Calu3 (cell line): ENCODE data around the gene RFX7. TPM values are rescaled to one million over a fixed set of nuclear protein-coding genes. Genes with fewer than 3 reads are reported as not detected.

Experiments
- BruUV-seq: library from RNA; stranded (reverse); fragments of 400-500 nt; replicated peaks from 2 replicates; lab custom pipeline; 2021; lab: Mats Ljungman, UMichigan
- CTCF ChIA-PET: fragments of 300-600 bp; sonication (Branson Sonifier 250); formaldehyde crosslinking; loops from one replicate; lab custom pipeline; 2022; ENCODE audit warnings: antibody characterized with exemption; lab: Charles Lee
- DNase-seq: peaks from one replicate; pipeline ENCODE4 v3.0.0; 2022
- H3K27ac Mint-ChIP-seq: one replicate; pipeline ENCODE4 v1.8.0; 2022; ENCODE audit warnings: mixed read lengths; ENCODE audit not compliant: unreplicated experiment
- H3K27me3 Mint-ChIP-seq: one replicate; pipeline ENCODE4 v1.8.0; 2022; ENCODE audit warnings: mixed read lengths; ENCODE audit not compliant: unreplicated experiment
- H3K36me3 Mint-ChIP-seq: one replicate; pipeline ENCODE4 v1.8.0; 2022; ENCODE audit warnings: mild to moderate bottlenecking, moderate library complexity, mixed read lengths; ENCODE audit not compliant: insufficient read depth, unreplicated experiment
- H3K4me1 Mint-ChIP-seq: one replicate; pipeline ENCODE4 v1.8.0; 2022; ENCODE audit warnings: mild to moderate bottlenecking, low read depth, mixed read lengths; ENCODE audit not compliant: unreplicated experiment
- H3K4me3 Mint-ChIP-seq: one replicate; pipeline ENCODE4 v1.8.0; 2022; ENCODE audit warnings: mild to moderate bottlenecking, low read depth, moderate library complexity, mixed read lengths; ENCODE audit not compliant: unreplicated experiment
- H3K9me3 Mint-ChIP-seq: one replicate; pipeline ENCODE4 v1.8.0; 2022; ENCODE audit warnings: low read depth, mixed read lengths; ENCODE audit not compliant: unreplicated experiment
- intact Hi-C: fragments of 100-400 bp; cut with micrococcal nuclease; formaldehyde crosslinking; loops from one replicate; pipeline ENCODE4 v1.10.0; 2022; ENCODE audit not compliant: unreplicated experiment
- total RNA-seq: library from RNA; stranded (reverse); gene quantifications from 2 replicates; pipeline ENCODE4 v1.2.3, GENCODE V29; 2022
- TF ChIP-seq, protein P1 (sequence below): fragments of 200-600 bp; IDR thresholded peaks from one replicate; pipeline ENCODE4 v1.8.0; 2022; ENCODE audit warnings: antibody characterized with exemption; ENCODE audit not compliant: unreplicated experiment

The RFX7 gene
- total RNA-seq, 1 experiment from 2014 or later = 31.4 TPM

DNA sequence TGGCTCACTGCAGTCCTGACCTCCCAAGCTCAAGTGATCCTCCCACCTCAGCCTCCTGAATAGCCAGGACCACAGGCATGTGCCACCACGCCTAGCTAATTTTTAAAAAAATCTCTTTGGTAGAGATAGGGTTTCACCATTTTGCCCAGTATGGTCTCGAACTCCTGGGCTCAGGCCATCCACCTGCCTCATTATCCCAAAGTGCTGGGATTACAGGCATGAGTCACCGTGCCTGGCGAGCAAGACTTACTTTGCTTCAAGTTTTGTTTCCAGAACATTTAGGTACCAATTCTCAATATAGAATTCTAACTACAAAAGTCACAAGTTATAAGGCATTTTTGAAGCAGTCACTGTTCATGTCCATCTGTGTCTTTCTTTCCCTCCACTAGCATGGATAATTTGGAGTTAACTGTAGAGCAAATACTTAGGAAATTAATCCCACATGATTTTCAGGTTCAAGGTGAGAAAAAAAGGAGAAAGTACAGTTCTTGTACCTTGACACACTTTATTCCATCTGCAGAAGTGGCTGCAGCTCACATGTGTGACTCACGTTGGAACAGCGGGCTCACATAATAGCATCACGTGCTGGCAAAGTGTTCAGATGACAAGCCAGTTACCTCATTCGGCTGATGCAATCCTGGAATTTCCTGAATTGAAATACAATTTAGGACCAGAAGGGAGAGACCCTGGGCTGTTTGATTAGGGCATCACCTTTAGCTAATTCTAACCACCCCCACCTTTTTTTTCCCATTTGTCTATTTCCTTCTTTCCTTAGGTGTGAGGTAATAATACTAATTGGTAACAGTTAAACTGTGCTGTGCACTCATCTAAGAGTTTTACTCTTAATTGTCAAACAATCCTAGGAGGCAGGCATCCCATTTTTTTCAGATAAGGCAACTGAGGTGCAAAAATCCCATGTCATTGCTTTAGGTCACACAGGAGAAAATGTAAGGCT is 203.3 kb downstream of the RFX7 start:
- H3K27me3 Mint-ChIP-seq = no peaks in the 10 kb centered on the region
- peak; percentile 89 for DNase-seq
- H3K9me3 Mint-ChIP-seq = peaks cover 5% of the 10 kb centered on the region
- TF ChIP-seq, protein P1, sequence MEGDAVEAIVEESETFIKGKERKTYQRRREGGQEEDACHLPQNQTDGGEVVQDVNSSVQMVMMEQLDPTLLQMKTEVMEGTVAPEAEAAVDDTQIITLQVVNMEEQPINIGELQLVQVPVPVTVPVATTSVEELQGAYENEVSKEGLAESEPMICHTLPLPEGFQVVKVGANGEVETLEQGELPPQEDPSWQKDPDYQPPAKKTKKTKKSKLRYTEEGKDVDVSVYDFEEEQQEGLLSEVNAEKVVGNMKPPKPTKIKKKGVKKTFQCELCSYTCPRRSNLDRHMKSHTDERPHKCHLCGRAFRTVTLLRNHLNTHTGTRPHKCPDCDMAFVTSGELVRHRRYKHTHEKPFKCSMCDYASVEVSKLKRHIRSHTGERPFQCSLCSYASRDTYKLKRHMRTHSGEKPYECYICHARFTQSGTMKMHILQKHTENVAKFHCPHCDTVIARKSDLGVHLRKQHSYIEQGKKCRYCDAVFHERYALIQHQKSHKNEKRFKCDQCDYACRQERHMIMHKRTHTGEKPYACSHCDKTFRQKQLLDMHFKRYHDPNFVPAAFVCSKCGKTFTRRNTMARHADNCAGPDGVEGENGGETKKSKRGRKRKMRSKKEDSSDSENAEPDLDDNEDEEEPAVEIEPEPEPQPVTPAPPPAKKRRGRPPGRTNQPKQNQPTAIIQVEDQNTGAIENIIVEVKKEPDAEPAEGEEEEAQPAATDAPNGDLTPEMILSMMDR = no peak
- H3K36me3 Mint-ChIP-seq = peaks cover 36% of the 10 kb centered on the region
- CTCF ChIA-PET = interaction anchor here (0.9 to 2.4 kb wide), 8 partner anchors 11 to 123 kb away, joined by 3 to 6 read pairs (median 5); partner anchors contain the start of gene NEDD4
- peaks cover 79% of the 10 kb centered on the region for H3K4me1 Mint-ChIP-seq
- H3K4me3 Mint-ChIP-seq = peak overlapping the region; percentile 50
- peak overlapping the region; percentile 96 for H3K27ac Mint-ChIP-seq
- TSS peak; percentile 66 for BruUV-seq
- intact Hi-C loops = loop anchor here (1.0 to 5.0 kb wide), 2 partner anchors 46 to 123 kb away; no protein-coding TSS in a partner anchor

DNA sequence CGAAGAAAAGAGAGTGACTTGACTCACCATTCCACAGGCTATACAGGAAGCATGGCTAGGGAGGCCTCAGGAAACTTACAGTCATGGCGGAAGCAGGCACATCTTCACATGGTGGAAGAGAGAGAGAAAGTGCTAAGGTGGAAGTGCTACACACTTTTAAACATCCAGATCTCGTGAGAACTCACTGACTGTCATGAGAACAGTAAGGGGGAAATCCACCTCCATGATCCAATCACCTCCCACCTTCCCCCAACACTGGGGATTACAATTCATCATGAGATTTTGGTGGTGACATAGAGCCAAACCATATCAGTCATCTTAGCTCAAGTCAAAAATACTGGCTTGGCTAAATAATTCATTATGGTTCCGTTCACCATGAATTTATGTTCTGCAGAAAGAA is 205.0 kb downstream of the RFX7 start:
- no TSS peak for BruUV-seq
- H3K27me3 Mint-ChIP-seq = no peaks in the 10 kb centered on the region
- TF ChIP-seq, protein P1 = no peak
- intact Hi-C loops = no loop called here
- H3K4me3 Mint-ChIP-seq = no peak overlapping the region
- no peak for DNase-seq
- H3K27ac Mint-ChIP-seq = peak overlapping the region; percentile 96
- CTCF ChIA-PET = interaction anchor here (0.6 to 2.1 kb wide), 2 partner anchors 26 to 79 kb away, joined by 3 to 6 read pairs; no protein-coding TSS in a partner anchor
- peaks cover 32% of the 10 kb centered on the region for H3K36me3 Mint-ChIP-seq
- no peaks in the 10 kb centered on the region for H3K9me3 Mint-ChIP-seq
- H3K4me1 Mint-ChIP-seq = peaks cover 71% of the 10 kb centered on the region

DNA sequence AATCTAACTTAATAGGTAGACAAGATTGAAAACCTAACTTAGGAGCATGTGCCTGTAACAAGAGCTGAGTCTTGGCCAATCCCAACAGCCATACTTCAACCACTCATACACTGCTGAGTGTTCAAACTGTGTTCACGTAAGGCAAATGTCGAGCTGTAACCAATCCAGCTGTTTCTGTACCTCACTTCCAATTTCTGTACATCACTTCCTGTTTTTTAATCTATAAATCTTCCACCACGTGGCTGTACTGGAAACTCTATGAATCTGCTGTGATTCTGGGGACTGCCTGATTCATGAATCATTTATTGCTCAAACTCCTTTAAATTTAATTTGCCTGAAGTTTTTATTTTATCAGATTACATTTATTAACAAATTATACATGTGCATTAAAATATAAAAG is 205.7 kb downstream of the RFX7 start:
- no peak for DNase-seq
- Mint-ChIP-seq H3K27ac (peak overlapping the region; percentile 96), H3K9me3 (no peaks in the 10 kb centered on the region), H3K36me3 (peaks cover 25% of the 10 kb centered on the region), H3K4me1 (peaks cover 64% of the 10 kb centered on the region), H3K27me3 (no peaks in the 10 kb centered on the region), H3K4me3 (no peak overlapping the region)
- intact Hi-C loops = no loop called here
- no TSS peak for BruUV-seq
- TF ChIP-seq, protein P1 = no peak
- CTCF ChIA-PET = no interaction called here

Other genes with a start within 250 kb of the RFX7 start
- gene TEX9, start 121.5 kb upstream of the RFX7 start, total RNA-seq = 13.1 and 13.3 TPM in 2 replicates
- 25.5 and 37.7 TPM in 2 replicates for gene MNS1, start 221.3 kb upstream of the RFX7 start, total RNA-seq